ENCODE data around the gene PRDX2. TPM values are rescaled to one million over a fixed set of nuclear protein-coding genes. Genes with fewer than 3 reads are reported as not detected.

The PRDX2 gene
- total and polyA plus RNA-seq, 2 experiments from 2014 or later = 346 to 465 TPM

DNA sequence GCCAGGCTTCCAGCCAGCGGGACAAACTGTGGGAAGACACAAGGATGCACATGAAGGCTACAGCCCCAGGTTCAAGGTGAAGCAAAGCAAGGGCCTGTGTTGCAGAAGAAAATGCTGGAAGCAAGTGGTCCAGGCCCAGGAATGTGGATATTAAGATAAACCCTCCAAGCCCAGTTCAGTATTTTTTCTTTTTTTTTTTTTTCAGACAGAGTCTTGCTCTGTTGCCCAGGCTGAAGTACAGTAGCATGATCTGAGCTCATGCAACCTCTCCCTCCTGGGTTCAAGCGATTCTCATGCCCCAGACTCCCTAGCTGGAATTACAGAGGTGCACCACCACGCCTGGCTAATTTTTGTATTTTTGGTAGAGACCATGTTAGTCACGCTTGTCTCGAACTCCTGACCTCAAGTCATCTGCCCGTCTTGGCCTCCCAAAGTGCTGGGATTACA, 4.4 kb downstream of the PRDX2 start:
- no peak for DNase-seq (ENCODE audit: low spot score)
- Mint-ChIP-seq H3K4me3 (no peak overlapping the region), H3K4me1 (peaks cover 22% of the 10 kb centered on the region), H3K27me3 (ENCODE audit: insufficient read depth, low read depth, poor library complexity) (peaks cover 22% of the 10 kb centered on the region), H3K27ac (no peak overlapping the region), H3K9me3 (peaks cover 3% of the 10 kb centered on the region; the same call in 1 of the 3 replicates), H3K36me3 (ENCODE audit: low read depth) (peaks cover 49% of the 10 kb centered on the region)
- Histone ChIP-seq H4K20me1 (replicated peaks; ENCODE audit: insufficient read depth) (no peaks in the 10 kb centered on the region), H3K27me3 (ENCODE audit: insufficient read depth) (peaks cover 12% of the 10 kb centered on the region), H2AFZ (no peak overlapping the region), H3K27ac (ENCODE audit: low read depth) (no peak overlapping the region), H3K36me3 (ENCODE audit: insufficient read depth) (peaks cover 9% of the 10 kb centered on the region; the same call in 1 of the 2 replicates), H3K4me1 (ENCODE audit: insufficient read depth) (peaks cover 26% of the 10 kb centered on the region), H3K4me3 (no peak overlapping the region), H3F3A (replicated peaks; ENCODE audit: low read depth) (peaks cover 26% of the 10 kb centered on the region), H3K9me2 (ENCODE audit: insufficient read depth) (no peaks in the 10 kb centered on the region), H3K4me2 (no peak overlapping the region), H3K79me2 (replicated peaks; ENCODE audit: insufficient read depth) (peaks cover 13% of the 10 kb centered on the region)
- TF ChIP-seq ZNF114 (CRISPR knock-in tag; IDR thresholded peaks at IDR 0.05) (no peak), STAT1 (IDR thresholded peaks at IDR 0.05; ENCODE audit: unreplicated experiment) (no peak), EZH2phosphoT487 (IDR thresholded peaks at IDR 0.05; ENCODE audit: unreplicated experiment) (no peak), EZH2 (IDR thresholded peaks at IDR 0.05; ENCODE audit: low read depth, unreplicated experiment) (no peak), POLR2AphosphoS5 (IDR thresholded peaks at IDR 0.05; ENCODE audit: low read depth) (no peak), CREB1 (CRISPR knock-in tag; IDR thresholded peaks at IDR 0.05; ENCODE audit: low read depth) (no peak), JUNB (IDR thresholded peaks at IDR 0.05; ENCODE audit: unreplicated experiment) (no peak), ZNF331 (CRISPR knock-in tag; IDR thresholded peaks at IDR 0.05; ENCODE audit: low read depth) (no peak), NANOG (IDR thresholded peaks at IDR 0.05; ENCODE audit: borderline replicate concordance) (no peak)
- TF ChIP-seq, protein P1, sequence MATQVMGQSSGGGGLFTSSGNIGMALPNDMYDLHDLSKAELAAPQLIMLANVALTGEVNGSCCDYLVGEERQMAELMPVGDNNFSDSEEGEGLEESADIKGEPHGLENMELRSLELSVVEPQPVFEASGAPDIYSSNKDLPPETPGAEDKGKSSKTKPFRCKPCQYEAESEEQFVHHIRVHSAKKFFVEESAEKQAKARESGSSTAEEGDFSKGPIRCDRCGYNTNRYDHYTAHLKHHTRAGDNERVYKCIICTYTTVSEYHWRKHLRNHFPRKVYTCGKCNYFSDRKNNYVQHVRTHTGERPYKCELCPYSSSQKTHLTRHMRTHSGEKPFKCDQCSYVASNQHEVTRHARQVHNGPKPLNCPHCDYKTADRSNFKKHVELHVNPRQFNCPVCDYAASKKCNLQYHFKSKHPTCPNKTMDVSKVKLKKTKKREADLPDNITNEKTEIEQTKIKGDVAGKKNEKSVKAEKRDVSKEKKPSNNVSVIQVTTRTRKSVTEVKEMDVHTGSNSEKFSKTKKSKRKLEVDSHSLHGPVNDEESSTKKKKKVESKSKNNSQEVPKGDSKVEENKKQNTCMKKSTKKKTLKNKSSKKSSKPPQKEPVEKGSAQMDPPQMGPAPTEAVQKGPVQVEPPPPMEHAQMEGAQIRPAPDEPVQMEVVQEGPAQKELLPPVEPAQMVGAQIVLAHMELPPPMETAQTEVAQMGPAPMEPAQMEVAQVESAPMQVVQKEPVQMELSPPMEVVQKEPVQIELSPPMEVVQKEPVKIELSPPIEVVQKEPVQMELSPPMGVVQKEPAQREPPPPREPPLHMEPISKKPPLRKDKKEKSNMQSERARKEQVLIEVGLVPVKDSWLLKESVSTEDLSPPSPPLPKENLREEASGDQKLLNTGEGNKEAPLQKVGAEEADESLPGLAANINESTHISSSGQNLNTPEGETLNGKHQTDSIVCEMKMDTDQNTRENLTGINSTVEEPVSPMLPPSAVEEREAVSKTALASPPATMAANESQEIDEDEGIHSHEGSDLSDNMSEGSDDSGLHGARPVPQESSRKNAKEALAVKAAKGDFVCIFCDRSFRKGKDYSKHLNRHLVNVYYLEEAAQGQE (IDR thresholded peaks at IDR 0.05; ENCODE audit: unreplicated experiment) = no peak
- TF ChIP-seq, protein P2, sequence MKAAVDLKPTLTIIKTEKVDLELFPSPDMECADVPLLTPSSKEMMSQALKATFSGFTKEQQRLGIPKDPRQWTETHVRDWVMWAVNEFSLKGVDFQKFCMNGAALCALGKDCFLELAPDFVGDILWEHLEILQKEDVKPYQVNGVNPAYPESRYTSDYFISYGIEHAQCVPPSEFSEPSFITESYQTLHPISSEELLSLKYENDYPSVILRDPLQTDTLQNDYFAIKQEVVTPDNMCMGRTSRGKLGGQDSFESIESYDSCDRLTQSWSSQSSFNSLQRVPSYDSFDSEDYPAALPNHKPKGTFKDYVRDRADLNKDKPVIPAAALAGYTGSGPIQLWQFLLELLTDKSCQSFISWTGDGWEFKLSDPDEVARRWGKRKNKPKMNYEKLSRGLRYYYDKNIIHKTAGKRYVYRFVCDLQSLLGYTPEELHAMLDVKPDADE (IDR thresholded peaks at IDR 0.05) = no peak
- TF ChIP-seq, protein P3, sequence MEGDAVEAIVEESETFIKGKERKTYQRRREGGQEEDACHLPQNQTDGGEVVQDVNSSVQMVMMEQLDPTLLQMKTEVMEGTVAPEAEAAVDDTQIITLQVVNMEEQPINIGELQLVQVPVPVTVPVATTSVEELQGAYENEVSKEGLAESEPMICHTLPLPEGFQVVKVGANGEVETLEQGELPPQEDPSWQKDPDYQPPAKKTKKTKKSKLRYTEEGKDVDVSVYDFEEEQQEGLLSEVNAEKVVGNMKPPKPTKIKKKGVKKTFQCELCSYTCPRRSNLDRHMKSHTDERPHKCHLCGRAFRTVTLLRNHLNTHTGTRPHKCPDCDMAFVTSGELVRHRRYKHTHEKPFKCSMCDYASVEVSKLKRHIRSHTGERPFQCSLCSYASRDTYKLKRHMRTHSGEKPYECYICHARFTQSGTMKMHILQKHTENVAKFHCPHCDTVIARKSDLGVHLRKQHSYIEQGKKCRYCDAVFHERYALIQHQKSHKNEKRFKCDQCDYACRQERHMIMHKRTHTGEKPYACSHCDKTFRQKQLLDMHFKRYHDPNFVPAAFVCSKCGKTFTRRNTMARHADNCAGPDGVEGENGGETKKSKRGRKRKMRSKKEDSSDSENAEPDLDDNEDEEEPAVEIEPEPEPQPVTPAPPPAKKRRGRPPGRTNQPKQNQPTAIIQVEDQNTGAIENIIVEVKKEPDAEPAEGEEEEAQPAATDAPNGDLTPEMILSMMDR (conservative IDR thresholded peaks at IDR 0.05; ENCODE audit: low read depth in 2 of 2) = no peak
- TF ChIP-seq, protein P4, sequence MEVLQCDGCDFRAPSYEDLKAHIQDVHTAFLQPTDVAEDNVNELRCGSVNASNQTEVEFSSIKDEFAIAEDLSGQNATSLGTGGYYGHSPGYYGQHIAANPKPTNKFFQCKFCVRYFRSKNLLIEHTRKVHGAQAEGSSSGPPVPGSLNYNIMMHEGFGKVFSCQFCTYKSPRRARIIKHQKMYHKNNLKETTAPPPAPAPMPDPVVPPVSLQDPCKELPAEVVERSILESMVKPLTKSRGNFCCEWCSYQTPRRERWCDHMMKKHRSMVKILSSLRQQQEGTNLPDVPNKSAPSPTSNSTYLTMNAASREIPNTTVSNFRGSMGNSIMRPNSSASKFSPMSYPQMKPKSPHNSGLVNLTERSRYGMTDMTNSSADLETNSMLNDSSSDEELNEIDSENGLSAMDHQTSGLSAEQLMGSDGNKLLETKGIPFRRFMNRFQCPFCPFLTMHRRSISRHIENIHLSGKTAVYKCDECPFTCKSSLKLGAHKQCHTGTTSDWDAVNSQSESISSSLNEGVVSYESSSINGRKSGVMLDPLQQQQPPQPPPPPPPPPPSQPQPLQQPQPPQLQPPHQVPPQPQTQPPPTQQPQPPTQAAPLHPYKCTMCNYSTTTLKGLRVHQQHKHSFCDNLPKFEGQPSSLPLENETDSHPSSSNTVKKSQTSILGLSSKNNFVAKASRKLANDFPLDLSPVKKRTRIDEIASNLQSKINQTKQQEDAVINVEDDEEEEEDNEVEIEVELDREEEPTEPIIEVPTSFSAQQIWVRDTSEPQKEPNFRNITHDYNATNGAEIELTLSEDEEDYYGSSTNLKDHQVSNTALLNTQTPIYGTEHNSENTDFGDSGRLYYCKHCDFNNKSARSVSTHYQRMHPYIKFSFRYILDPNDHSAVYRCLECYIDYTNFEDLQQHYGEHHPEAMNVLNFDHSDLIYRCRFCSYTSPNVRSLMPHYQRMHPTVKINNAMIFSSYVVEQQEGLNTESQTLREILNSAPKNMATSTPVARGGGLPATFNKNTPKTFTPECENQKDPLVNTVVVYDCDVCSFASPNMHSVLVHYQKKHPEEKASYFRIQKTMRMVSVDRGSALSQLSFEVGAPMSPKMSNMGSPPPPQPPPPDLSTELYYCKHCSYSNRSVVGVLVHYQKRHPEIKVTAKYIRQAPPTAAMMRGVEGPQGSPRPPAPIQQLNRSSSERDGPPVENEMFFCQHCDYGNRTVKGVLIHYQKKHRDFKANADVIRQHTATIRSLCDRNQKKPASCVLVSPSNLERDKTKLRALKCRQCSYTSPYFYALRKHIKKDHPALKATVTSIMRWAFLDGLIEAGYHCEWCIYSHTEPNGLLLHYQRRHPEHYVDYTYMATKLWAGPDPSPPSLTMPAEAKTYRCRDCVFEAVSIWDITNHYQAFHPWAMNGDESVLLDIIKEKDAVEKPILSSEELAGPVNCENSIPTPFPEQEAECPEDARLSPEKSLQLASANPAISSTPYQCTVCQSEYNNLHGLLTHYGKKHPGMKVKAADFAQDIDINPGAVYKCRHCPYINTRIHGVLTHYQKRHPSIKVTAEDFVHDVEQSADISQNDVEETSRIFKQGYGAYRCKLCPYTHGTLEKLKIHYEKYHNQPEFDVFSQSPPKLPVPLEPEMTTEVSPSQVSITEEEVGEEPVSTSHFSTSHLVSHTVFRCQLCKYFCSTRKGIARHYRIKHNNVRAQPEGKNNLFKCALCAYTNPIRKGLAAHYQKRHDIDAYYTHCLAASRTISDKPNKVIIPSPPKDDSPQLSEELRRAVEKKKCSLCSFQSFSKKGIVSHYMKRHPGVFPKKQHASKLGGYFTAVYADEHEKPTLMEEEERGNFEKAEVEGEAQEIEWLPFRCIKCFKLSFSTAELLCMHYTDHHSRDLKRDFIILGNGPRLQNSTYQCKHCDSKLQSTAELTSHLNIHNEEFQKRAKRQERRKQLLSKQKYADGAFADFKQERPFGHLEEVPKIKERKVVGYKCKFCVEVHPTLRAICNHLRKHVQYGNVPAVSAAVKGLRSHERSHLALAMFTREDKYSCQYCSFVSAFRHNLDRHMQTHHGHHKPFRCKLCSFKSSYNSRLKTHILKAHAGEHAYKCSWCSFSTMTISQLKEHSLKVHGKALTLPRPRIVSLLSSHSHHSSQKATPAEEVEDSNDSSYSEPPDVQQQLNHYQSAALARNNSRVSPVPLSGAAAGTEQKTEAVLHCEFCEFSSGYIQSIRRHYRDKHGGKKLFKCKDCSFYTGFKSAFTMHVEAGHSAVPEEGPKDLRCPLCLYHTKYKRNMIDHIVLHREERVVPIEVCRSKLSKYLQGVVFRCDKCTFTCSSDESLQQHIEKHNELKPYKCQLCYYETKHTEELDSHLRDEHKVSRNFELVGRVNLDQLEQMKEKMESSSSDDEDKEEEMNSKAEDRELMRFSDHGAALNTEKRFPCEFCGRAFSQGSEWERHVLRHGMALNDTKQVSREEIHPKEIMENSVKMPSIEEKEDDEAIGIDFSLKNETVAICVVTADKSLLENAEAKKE (CRISPR knock-in tag; IDR thresholded peaks at IDR 0.05) = no peak
- no peak for ATAC-seq
